ENCODE measurements around the gene LGALS12.
"Not testable (repeated sequence)": the region's sequence is repeated elsewhere in the genome, so short reads cannot be mapped to it uniquely, and the experiment has no call there.

Gene LGALS12

DNA sequence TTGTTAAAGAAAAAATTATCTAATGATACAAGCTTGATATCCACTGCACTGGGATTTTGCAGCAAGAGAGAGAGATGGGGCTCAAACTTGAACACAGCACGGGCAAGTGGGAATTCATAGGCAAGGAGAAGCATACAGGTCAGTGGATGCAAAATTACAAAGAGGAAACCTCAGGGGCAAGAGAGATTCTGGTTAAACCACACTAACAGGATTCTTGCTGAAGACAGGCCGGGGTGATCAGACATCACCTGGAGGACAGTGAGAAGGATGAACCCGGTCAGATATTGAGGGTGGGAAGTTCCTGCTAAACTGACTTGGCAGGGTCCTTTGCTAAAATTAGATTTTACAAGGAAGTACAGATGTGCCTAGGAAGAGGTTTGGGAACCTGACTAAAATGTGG lies 28.2 kb downstream of the LGALS12 start:
- no peak for DNase-seq

DNA sequence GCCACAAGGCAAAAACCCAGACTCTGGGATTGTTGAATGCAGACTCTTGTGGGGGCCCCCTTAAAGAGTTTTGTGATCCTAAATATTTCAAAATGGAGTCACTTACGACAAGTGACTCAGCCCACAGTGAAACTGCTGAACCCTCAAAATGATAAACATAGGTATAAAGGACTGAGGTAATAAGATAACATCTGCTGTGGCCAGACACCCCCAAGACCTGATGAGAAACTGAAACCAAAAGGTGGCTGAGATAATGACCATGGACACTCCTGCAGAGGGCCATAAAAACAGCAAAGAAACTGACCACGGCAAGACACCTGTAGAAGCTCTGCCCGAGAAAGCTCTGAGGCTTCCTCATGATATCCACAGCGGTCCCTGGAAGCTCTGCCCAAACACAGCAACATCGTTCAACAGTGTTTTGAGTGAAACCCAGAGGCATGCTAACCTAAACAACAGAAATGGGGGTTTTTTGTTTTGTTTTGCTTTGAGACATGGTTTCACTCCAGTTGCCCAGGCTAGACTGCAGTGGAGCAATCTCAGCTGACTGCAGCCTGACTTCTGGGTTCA lies 29.1 kb downstream of the LGALS12 start:
- DNase-seq, result no peak

GRCh38 chr11:63535734-63536133 lies 29.9 kb downstream of the LGALS12 start:
- no peak for DNase-seq

DNA sequence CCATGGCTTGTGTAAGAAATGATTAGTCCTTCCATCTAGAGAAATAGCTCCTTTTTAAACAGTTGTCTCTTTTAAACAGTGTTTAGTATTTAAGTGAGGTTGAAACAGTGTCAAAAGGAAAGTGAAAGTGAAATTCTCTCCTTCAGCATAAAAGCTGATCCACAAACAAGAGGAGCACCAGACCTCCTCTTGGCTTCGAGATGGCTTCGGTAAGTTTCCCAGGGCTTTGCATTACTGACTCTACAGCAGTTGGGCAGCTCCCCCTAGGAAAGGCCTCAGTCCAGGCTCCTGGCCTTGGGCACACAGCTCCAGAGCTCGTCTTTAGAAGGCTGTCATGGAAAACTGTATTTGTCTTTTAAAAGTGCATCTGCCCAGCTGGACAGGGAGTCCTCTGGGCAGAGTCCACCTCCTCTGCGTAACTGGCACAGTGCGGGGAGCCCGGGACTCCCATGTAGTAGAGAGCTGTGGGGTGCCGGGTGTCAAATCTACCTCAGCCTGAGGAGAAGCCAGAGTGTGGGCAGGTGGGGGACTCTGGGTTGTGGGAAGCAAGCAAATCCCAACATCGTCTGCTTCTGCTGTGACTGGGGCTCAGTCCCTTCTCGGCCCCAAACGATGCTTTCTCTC lies 30.9 kb downstream of the LGALS12 start, which contains the start of gene PLAAT4:
TSS of gene PLAAT4 (plus strand) at position 140 of the 624 bp plus-strand sequence. CDS start at position 201, 61 bp downstream.
- peak; percentile 12 to 57 (median 40) for DNase-seq

DNA sequence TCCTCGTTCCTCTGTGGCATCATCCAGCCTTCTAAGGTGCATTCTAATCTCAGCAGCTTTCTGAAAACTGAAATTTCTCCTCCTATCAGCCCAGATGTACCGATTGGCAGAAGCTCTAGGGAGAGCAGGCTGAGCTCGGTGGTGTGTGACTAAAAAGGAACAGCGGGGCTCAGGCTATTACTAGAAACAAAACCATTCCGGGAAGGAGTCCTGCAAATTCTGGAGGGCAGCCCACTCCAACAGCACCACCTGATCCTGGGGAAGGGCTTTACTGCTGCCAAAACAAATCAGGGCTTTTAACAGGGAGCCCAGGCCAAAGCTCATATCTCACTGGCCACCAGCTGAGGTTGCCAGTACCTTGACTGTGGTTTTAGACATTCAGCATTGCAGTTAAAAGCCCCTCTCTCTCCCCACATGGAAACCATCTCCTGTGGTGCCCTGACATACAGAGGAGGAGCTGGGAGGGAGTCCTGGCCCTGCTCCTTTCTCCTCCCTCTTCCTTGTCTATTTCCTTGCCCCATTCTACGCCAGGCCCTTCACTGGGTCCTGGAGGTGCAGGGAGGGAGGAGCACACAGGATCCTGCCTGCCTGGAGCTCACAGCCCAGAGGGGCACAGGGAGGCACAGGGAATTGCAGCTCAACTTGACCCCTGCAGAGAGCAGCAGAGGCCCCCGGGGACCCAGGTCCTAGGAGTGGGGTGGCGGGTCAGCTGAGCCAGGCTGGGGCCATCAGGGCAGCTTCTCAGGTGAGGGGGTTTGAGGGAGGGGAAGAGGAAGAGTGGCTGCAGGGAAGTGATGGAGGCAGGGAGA lies 31.6 kb downstream of the LGALS12 start:
- DNase-seq, result peak in 1 of 4 experiments; percentile 26

- DNase-seq, result not testable (repeated sequence)
Measured at GRCh38 chr11:63542506-63542905, 36.6 kb downstream of the LGALS12 start.

- peak; percentile 31 to 70 (median 54) for DNase-seq
Measured at GRCh38 chr11:63543711-63544110, 37.8 kb downstream of the LGALS12 start.

GRCh38 chr11:63547061-63547460 lies 41.2 kb downstream of the LGALS12 start:
- no peak for DNase-seq

- DNase-seq, result no peak
Measured at GRCh38 chr11:63548178-63548577, 42.3 kb downstream of the LGALS12 start.

DNA sequence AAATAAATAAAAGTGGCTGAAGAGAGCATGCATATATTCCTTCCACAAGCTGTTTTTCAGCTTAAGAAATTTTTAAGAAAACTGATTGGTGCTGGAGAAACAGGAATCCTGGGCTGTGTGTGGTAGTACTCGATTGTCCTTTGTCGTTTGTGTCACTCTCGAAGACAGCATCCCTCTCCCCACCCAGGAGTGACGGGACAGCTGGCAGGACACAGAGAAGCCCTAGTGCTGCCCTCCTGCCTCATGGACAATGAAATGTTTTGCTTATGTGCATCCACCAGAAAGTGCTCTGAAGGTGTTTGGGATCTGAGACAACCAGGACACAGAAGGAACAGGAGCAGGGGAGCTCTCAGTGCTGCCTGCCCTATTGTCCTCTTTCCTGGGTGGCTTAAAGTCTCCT lies 43.5 kb downstream of the LGALS12 start:
- no peak for DNase-seq

DNA sequence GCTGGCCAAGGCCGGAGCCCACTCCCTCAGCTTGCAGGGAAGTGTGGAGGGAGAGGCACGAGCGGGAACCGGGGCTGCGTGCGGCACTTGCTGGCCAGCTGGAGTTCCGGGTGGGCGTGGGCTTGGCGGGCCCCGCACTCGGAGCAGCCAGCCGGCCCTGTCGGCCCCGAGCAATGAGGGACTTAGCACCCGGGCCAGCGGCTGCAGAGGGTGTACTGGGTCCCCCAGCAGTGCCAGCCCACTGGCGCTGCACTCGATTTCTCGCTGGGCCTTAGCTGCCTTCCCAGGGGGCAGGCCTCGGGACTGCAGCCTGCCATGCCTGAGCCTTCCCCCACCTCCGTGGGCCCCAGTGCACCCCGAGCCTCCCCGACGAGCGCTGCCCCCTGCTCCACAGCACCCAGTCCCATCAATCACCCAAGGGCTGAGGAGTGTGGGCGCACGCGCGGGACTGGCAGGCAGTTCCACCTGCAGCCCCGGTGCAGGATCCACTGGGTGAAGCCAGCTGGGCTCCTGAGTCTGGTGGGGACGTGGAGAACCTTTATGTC lies 44.3 kb downstream of the LGALS12 start:
- DNase-seq, result not testable (repeated sequence)

DNA sequence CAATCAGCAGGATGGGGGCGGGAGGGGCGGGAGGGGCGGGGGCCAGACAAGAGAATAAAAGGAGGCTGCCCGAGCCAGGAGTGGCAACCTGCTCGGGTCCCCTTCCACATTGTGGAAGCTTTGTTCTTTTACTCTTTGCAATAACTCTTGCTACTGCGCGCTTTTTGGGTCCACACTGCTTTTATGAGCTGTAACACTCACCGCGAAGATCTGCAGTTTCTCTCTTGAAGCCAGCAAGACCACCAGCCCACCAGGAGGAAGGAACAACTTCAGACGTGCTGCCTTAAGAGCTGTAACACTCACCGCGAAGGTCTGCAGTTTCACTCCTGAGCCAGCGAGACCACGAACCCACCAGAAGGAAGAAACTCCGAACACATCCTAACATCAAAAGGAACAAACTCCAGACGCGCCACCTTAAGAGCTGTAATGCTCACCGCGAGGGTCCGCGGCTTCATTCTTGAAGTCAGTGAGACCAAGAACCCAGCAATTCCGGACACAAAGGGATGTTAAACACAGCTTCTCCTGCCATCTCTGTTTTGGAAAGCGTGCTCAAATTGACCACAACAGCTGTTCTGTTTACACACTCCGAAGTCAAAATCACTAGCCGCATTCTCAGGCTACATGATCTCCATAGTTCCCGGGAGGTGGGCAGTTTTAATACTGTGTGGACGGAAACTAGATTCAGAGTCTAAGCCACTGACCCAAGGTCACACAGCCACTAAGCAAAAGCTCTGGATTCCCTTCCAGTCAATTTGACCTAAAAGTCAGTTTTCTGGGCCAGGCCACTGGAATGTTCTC lies 45.4 kb downstream of the LGALS12 start:
- DNase-seq, result no peak

DNA sequence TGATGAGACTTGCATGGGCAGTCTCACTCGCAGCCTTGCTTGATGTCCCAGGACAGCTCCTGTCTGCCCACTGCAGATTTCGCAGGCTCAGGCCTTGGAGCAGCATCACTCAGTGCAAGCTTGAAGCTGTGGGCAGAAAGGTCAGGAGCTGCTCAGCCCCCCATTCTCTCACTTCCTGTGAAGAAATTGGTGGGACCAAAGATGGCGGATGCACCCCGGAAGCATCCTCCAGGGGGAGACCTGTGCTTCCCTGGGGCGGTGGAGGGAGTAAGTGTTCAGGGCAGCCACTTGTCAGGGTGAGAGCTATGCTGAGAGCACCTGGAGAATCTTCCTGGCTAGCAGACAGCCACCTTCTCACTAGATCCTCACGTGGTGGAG lies 46.0 kb downstream of the LGALS12 start:
- DNase-seq, result no peak

DNA sequence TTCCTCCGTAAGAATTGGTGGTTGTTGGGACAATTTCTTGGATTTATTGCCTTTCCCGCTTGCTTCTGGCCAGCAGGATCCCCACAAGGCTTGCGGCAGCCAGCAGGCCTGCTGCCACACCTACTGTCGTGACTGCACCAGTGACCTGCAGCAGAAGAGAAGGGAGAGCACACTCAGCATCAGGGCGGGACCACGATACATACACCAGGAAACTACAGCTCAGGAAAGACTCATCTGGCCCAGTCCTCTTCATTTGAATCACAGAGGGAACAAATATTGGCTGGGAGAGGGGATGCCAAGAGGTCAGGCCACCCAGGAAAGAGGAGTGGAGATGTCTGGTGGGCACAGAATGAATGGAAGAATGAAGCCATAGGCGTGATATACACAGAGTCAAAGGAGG lies 47.0 kb downstream of the LGALS12 start:
- DNase-seq, result no peak

GRCh38 chr11:63553759-63554158 lies 47.9 kb downstream of the LGALS12 start:
- peak in 2 of 4 experiments; percentile 7 to 16 for DNase-seq

- no peak for DNase-seq
Measured at GRCh38 chr11:63554877-63555223, 49.0 kb downstream of the LGALS12 start.

DNA sequence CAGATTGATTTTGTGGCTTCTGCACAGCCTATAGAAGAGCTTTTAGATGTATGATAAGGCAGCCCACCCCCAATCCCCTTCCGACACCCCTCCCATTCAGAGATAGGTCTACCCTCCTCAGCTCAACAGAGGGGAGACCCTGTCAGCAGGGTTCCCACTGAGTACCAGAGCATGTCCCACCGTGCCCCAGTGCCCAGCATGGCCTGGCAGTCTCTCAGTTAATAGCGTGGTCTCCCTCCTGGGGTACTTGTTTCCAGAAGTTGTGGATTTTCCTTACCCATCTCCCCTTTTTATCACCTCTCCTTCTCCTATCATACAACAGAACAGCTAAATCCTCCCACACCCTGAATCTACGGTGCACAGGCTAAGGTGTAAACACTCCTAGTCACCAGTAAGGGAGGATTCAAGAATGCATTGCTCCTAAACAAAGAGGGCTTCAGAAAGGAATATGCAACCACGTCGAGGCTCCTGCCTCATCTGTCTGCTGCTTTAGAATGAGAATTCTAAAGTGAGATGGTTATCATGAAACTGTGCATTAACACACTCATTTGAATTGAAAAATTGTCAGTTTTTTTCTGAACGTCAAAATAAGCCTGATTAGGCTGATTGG lies 50.6 kb downstream of the LGALS12 start:
- no peak for DNase-seq

- DNase-seq, result no peak
Measured at GRCh38 chr11:63557570-63557969, 51.7 kb downstream of the LGALS12 start.

DNA sequence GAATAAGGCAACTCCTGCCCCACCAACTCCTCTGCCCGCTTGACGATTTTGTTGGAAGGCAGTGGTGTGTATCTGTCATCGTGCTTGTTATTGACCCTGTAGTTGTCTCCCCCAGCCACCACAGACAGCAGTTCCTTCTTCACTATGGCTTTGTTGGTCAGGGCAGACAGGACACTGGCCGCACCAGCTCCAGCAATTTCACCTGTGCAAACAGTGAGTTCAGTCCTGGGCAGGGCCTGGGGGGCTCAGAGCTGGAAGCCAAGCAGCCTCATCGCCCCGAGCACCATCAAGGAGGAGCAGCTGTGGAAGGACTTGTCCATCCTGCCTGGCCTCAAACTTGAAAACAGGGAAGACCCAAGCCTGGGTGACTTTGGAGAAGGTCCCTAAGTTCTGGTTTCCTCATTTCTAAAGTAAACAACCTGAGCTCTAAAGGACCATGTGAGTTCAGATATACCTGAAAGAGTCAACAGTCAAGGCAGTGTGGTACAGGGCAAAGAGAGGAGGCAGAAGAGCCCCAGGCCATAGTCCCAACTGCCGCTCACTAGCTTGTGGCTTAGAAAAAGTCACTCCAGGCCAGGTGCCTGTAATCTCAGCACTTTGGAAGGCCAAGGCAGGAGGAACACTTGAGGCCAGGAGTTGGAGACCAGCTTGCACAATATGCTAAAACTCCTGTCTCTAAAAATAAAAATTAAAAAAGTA lies 52.7 kb downstream of the LGALS12 start:
- DNase-seq, result no peak

- DNase-seq, result no peak
Measured at GRCh38 chr11:63560506-63561180, 54.8 kb downstream of the LGALS12 start.

Data from suppressor macrophage (primary cell).